A549 (cell line): ENCODE measurements around the gene TRIP11.

ENCODE experiments used
- CBX8 ChIP-seq: fragments of 200-600 bp; sonication (generic); IDR thresholded peaks from 2 replicates; pipeline ENCODE4 v1.6.1; 2016
- EP300 ChIP-seq, 2 experiments: fragments of >200 bp; sonication (Bioruptor Twin); formaldehyde crosslinking; IDR thresholded peaks; 2 replicates in 1 of 2; 3 replicates in 1 of 2; pipeline ENCODE4 v1.6.1; 2016 to 2017
- HDAC2 ChIP-seq: fragments of 200-600 bp; sonication (generic); IDR thresholded peaks from 2 replicates; pipeline ENCODE4 v1.6.1; 2016
- MYC ChIP-seq: IDR thresholded peaks from 2 replicates; pipeline ENCODE4 v1.6.1; 2012; ENCODE audit warnings: mild to moderate bottlenecking, inconsistent platforms, low read length, improper control_type of control experiment, borderline replicate concordance
- POLR2A ChIP-seq: IDR thresholded peaks from 2 replicates; pipeline ENCODE4 v1.6.1; 2012; ENCODE audit warnings: mild to moderate bottlenecking, low read length
- RCOR1 ChIP-seq: fragments of 150-350 bp; IDR thresholded peaks from 2 replicates; pipeline ENCODE4 v1.6.1; 2014; ENCODE audit warnings: antibody characterized with exemption, low read length, low read depth
- ZNF302 ChIP-seq: fragments of 250-450 bp; sonication (Bioruptor Pico); IDR thresholded peaks from 2 replicates; pipeline ENCODE4 v1.9.0; 2021; ENCODE audit warnings: inconsistent platforms, mild to moderate bottlenecking, moderate library complexity
- TF ChIP-seq, protein P1 (sequence below): fragments of >200 bp; sonication (Bioruptor Twin); formaldehyde crosslinking; IDR thresholded peaks from 3 replicates; pipeline ENCODE4 v1.5.1; 2016
- TF ChIP-seq, protein P2 (sequence below): fragments of 450-650 bp; IDR thresholded peaks from 2 replicates; pipeline ENCODE4 v1.6.1; 2014; ENCODE audit warnings: antibody characterized with exemption

DNA sequence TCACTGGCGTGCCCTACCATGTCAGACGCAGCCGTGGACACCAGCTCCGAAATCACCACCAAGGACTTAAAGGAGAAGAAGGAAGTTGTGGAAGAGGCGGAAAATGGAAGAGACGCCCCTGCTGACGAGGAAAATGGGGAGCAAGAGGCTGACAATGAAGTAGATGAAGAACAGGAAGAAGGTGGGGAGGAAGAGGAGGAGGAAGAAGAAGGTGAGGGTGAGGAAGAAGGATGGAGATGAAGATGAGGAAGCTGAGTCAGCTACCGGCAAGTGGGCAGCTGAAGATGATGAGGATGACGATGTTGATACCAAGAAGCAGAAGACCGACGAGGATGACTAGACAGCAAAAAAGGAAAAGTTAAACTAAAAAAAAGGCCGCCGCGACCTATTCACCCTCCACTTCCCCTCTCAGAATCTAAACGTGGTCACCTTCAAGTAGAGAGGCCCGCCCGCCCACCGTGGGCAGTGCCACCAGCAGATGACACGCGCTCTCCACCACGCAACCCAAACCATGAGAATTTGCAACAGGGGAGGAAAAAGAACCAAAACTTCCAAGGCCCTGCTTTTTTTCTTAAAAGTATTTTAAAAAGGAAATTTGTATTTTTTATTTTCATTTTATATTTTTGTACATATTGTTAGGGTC, 13.2 kb downstream of the TRIP11 start:
- TF ChIP-seq, protein P1, sequence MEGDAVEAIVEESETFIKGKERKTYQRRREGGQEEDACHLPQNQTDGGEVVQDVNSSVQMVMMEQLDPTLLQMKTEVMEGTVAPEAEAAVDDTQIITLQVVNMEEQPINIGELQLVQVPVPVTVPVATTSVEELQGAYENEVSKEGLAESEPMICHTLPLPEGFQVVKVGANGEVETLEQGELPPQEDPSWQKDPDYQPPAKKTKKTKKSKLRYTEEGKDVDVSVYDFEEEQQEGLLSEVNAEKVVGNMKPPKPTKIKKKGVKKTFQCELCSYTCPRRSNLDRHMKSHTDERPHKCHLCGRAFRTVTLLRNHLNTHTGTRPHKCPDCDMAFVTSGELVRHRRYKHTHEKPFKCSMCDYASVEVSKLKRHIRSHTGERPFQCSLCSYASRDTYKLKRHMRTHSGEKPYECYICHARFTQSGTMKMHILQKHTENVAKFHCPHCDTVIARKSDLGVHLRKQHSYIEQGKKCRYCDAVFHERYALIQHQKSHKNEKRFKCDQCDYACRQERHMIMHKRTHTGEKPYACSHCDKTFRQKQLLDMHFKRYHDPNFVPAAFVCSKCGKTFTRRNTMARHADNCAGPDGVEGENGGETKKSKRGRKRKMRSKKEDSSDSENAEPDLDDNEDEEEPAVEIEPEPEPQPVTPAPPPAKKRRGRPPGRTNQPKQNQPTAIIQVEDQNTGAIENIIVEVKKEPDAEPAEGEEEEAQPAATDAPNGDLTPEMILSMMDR, result no peak
- TF ChIP-seq, protein P2, sequence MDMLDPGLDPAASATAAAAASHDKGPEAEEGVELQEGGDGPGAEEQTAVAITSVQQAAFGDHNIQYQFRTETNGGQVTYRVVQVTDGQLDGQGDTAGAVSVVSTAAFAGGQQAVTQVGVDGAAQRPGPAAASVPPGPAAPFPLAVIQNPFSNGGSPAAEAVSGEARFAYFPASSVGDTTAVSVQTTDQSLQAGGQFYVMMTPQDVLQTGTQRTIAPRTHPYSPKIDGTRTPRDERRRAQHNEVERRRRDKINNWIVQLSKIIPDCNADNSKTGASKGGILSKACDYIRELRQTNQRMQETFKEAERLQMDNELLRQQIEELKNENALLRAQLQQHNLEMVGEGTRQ, result no peak
- TF ChIP-seq CBX8 (no peak), RCOR1 (no peak), POLR2A (no peak), HDAC2 (no peak), ZNF302 (no peak), EP300 (IDR thresholded peaks at IDR 0.05) (no peak), MYC (no peak)
